BE2C (cell line): Measurements from ENCODE around the gene SPACA9.

Experiments used
- DNase-seq: peaks from one replicate; pipeline ENCODE4 v3.0.0-alpha.2; 2020
- H3K27me3 ChIP-seq: fragments of 250-450 bp; sonication (Bioruptor Pico); 2 replicates; pipeline ENCODE4 v1.5.1; 2020; ENCODE audit warnings: mild to moderate bottlenecking
- H3K36me3 ChIP-seq: fragments of 250-450 bp; sonication (Bioruptor Pico); 2 replicates; pipeline ENCODE4 v1.5.1; 2020; ENCODE audit warnings: mild to moderate bottlenecking
- H3K4me1 ChIP-seq: fragments of 250-450 bp; sonication (Bioruptor Pico); 2 replicates; pipeline ENCODE4 v1.5.1; 2020
- H3K4me3 ChIP-seq: 2 replicates; pipeline ENCODE4 v1.5.1; 2011; ENCODE audit warnings: low read depth, low read length
- H3K9me3 ChIP-seq: fragments of 250-450 bp; sonication (Bioruptor Pico); 2 replicates; pipeline ENCODE4 v1.5.1; 2020
- TF ChIP-seq, protein P1 (sequence below): IDR thresholded peaks from 2 replicates; pipeline ENCODE4 v1.5.1; 2012; ENCODE audit warnings: mild to moderate bottlenecking, low read depth, low read length

Gene SPACA9

GRCh38 chr9:132883349-132884294 is 4.9 kb downstream of the SPACA9 start:
- H3K9me3 ChIP-seq, result no peaks in the 10 kb centered on the region
- H3K4me3 ChIP-seq, result no peak overlapping the region
- H3K36me3 ChIP-seq, result no peaks in the 10 kb centered on the region
- TF ChIP-seq, protein P1, sequence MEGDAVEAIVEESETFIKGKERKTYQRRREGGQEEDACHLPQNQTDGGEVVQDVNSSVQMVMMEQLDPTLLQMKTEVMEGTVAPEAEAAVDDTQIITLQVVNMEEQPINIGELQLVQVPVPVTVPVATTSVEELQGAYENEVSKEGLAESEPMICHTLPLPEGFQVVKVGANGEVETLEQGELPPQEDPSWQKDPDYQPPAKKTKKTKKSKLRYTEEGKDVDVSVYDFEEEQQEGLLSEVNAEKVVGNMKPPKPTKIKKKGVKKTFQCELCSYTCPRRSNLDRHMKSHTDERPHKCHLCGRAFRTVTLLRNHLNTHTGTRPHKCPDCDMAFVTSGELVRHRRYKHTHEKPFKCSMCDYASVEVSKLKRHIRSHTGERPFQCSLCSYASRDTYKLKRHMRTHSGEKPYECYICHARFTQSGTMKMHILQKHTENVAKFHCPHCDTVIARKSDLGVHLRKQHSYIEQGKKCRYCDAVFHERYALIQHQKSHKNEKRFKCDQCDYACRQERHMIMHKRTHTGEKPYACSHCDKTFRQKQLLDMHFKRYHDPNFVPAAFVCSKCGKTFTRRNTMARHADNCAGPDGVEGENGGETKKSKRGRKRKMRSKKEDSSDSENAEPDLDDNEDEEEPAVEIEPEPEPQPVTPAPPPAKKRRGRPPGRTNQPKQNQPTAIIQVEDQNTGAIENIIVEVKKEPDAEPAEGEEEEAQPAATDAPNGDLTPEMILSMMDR, result no peak
- DNase-seq, result no peak
- H3K4me1 ChIP-seq, result no peaks in the 10 kb centered on the region
- no peaks in the 10 kb centered on the region for H3K27me3 ChIP-seq

- H3K36me3 ChIP-seq, result no peaks in the 10 kb centered on the region
- DNase-seq, result no peak
- H3K27me3 ChIP-seq, result no peaks in the 10 kb centered on the region
- H3K4me3 ChIP-seq, result no peak overlapping the region
- TF ChIP-seq, protein P1, result no peak
- no peaks in the 10 kb centered on the region for H3K9me3 ChIP-seq
- H3K4me1 ChIP-seq, result no peaks in the 10 kb centered on the region
Observed at GRCh38 chr9:132885720-132886333, 7.1 kb downstream of the SPACA9 start.

DNA sequence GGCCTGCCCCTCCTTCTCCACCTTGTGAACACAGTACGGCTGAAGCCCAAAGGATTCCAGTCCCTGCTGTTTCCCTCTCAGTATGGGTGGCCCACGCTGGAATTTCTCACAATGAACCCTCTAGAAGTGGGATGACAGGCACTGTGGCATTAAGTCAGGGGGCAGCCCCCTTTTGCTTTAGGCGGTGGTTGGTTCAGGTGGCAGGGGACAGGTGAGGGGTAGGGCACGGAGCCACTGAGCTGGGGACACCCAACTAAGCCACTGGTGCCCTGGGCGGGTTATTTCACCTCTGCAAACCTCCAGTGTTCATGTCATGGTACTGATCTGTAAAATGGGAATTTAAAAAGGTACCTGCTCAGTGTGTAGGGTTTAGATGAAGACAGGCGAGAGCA is 7.6 kb downstream of the SPACA9 start:
- DNase-seq, result no peak
- H3K4me3 ChIP-seq, result no peak overlapping the region
- H3K9me3 ChIP-seq, result no peaks in the 10 kb centered on the region
- H3K27me3 ChIP-seq, result no peaks in the 10 kb centered on the region
- no peaks in the 10 kb centered on the region for H3K36me3 ChIP-seq
- TF ChIP-seq, protein P1, result no peak
- no peaks in the 10 kb centered on the region for H3K4me1 ChIP-seq

GRCh38 chr9:132887181-132888120 is 8.8 kb downstream of the SPACA9 start:
- no peak overlapping the region for H3K4me3 ChIP-seq
- H3K27me3 ChIP-seq, result no peaks in the 10 kb centered on the region
- TF ChIP-seq, protein P1, result no peak
- H3K9me3 ChIP-seq, result no peaks in the 10 kb centered on the region
- no peaks in the 10 kb centered on the region for H3K4me1 ChIP-seq
- H3K36me3 ChIP-seq, result no peaks in the 10 kb centered on the region
- no peak for DNase-seq

DNA sequence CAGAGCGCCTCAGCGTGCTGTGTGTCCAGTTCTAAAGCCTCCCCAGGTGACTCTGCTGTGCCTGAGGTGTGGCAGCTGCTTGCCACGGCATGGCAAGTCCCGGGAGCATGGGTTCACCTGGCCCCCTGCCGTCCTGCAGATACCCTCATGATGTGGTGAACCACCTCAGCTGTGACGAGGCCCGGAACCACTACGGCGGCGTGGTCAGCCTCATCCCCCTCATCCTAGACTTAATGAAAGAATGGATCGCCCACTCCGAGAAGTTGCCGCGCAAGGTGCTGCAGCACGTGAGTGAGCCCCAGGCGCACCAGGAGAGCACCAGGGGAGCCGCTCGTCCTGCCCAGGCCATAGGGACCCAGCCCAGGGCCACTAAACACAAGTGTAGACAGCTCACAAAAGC is 9.5 kb downstream of the SPACA9 start:
- no peaks in the 10 kb centered on the region for H3K9me3 ChIP-seq
- H3K36me3 ChIP-seq, result no peaks in the 10 kb centered on the region
- no peak for DNase-seq
- no peak overlapping the region for H3K4me3 ChIP-seq
- no peaks in the 10 kb centered on the region for H3K27me3 ChIP-seq
- TF ChIP-seq, protein P1, result no peak
- H3K4me1 ChIP-seq, result no peaks in the 10 kb centered on the region
